NCI-H510A (cell line): ENCODE results near the gene CELF4.
"Not testable (repeated sequence)": the region's sequence is repeated elsewhere in the genome, so short reads cannot be mapped to it uniquely, and the experiment has no call there.

ENCODE experiments used
- DNase-seq: peaks from one replicate; lab custom pipeline; 2025; lab: John Stamatoyannopoulos, UW

CELF4 gene

GRCh38 chr18:37465958-37466357 lies 99.6 kb downstream of the CELF4 start:
- DNase-seq, result no peak

GRCh38 chr18:37464257-37464656 lies 101.3 kb downstream of the CELF4 start:
- DNase-seq, result no peak

GRCh38 chr18:37461329-37461728 lies 104.3 kb downstream of the CELF4 start:
- DNase-seq, result not testable (repeated sequence)

GRCh38 chr18:37460604-37461003 lies 105.0 kb downstream of the CELF4 start:
- DNase-seq, result no peak

DNA sequence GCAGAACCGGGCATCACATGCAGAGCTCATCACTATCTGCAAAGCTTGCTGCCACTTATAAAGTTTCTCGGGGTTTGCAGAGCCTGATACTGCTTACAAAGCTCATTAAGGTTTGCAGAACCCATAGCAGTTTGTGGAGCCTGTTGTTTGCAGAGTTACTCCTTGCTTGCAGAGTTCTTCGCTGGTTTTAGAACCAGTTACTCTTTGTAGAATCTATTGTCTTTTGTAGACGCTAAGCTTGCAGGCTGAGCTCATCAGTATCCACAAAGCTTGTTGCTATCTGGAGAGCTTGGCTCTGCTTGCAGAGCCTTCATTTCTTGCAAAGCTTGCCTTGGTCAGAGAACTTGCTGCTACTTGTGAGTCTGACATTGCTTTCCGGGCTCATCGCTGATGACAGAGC lies 106.9 kb downstream of the CELF4 start:
- no peak for DNase-seq

GRCh38 chr18:37457753-37458152 lies 107.8 kb downstream of the CELF4 start:
- no peak for DNase-seq

- no peak for DNase-seq
Observed at GRCh38 chr18:37457341-37457740, 108.3 kb downstream of the CELF4 start.

GRCh38 chr18:37456873-37457272 lies 108.7 kb downstream of the CELF4 start:
- DNase-seq, result no peak

DNA sequence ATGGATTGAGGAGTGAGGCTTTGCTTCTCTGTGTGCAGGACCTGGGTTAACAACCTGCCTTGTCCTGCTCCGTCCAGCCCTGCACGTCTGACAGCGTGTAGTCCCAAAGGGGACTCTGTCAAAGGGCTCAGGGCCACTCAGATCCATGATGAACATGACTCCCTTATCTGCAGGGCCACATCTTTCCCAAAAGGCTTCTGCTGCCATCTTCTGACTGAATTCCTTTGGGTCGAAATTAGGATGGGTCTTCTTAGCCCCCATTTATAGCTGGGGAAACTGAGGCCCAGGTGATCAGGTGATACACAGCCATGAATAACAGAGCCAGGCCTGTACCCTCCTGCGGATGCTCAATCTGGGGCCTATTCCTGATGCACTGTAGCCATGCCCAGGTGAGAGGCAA lies 109.2 kb downstream of the CELF4 start:
- no peak for DNase-seq

GRCh38 chr18:37453752-37454151 lies 111.8 kb downstream of the CELF4 start:
- no peak for DNase-seq

- DNase-seq, result peak; percentile 15
Observed at GRCh38 chr18:37452682-37453385, 112.8 kb downstream of the CELF4 start.

DNA sequence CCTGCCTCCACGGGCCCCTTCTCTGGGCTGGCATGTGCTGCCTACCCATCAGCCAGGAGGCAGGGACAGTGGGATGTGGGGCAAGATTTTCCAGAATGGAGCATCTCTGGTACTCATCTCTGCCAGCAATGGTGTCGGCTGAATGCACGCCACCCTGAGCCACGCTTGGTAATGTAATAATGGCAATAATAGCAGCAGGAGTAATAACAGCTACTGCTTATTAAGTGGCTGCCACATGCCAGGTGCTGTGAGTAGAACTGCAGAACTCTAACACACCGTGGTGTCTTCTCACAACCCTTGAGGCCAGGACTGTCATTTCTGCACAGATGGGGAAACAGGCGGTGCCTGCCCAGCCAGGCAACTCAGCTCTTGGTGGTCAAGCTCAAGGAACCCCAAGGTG lies 113.6 kb downstream of the CELF4 start:
- DNase-seq, result no peak

DNA sequence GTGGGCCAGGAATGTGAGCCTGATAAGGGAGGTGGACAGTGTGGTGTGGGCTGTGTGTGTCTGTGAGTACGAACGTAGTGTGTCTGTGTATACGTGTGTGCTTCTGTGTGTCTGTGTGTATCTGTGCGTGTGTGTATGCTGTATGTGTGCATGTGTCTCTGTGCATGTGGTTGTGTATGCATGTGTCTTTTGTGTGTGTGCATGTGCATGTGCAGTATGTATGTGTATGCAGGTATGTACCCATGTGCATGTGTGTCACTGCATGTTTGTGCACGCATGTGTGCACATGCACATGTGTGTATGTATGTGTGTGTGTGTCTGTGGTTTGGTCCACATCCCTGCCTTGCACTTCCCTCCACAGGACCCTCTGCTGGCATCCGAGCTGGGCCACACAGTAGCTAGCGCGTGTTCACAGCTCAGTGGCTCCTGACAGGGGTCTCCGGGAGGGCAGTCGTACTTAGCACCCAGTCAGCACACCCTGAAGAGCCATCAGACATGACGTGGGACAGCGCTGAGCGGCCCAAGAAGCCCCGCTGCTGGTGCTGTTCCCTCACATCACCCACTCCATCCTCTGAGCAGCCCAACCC lies 114.3 kb downstream of the CELF4 start:
- no peak for DNase-seq

DNA sequence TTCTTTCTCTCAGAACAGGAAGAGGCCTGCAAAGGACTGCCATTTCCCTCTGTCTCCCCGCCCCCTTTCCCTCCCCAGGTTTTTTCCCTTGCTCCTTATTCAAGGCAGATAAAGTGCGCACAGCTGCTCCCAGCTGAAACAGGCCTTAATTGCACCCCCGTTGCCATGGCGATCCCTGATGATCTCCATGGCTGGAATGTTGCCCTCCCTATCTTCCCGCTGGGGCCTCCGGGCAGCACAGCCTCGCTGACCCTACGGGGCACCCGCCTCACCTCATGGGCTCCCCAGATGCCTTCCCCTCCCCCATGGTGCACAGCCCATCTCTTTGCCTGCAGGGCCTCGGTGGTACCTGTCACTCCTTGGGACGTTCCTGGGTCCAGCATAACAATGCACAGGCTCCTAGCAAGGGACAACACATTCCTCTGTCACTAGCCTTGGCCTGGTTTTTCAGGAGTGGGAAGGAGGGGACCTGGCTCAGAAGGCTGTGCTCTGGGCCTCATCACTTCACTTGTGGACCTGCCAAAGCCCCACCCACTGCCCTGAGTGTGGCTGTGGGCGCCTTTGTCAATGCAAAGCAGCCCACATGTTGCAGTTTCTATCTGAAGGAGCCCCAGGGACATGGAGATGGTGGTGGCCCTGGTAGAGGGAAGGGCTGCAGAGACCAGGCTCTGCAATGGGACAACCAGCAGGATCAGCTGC lies 115.0 kb downstream of the CELF4 start:
- no peak for DNase-seq

DNA sequence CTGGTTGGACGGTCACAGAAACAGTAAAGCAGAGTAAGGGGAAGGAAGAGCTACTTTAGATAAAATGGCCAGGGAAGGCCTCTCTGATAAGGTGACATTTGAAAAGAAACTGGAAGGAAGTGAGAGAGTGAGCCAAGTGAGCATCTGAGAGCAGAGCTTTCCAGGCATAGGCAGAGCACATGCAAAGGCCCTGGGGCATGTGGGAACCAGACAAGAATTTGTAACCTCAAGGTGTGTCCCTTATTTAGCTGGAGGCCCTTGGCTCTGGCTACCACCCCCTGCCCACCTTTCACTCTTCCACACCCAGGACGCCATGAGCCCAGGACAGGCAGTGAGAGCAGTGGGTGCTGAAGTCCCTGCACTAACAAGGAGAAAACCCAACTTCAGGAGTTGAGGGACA lies 116.0 kb downstream of the CELF4 start:
- DNase-seq, result no peak

GRCh38 chr18:37448946-37449345 lies 116.7 kb downstream of the CELF4 start:
- no peak for DNase-seq

GRCh38 chr18:37447962-37448888 lies 117.4 kb downstream of the CELF4 start:
- no peak for DNase-seq

- no peak for DNase-seq
Observed at GRCh38 chr18:37445836-37446235, 119.8 kb downstream of the CELF4 start.

- no peak for DNase-seq
Observed at GRCh38 chr18:37445368-37445767, 120.2 kb downstream of the CELF4 start.

DNA sequence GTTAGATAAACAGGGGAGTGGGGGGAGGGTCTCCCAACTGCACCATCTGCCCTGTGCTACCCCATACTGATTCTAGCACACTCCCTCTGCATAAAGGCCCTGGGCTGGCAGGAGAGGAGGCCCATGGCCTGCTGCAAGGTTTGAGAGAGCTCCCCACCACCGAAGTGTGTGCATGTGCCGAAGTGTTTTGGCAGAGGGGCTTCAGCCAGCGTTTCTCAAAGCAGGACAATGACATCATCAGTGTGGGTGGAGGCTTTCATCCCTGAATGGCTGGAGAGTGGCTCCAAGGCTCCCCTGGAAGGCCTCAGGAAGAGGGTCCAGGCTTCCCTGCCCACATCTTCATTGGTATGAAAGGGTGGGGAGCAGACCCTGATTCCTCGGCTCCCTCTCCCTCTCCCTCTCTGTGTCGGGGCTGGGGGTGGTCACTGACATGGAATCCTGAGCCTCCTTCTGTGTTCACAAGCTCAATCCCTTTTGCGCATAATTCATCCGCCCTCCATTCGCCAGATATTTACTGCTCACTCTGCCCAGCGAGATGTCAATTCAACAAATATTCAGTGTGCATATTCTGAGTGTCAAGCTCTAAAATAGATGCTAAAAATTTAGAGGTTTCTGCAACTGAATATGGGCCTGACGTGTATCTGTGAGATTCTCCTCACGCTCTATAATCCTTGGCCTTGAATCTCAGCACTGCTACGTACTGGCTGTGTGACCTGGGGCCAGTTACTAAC lies 122.1 kb downstream of the CELF4 start:
- no peak for DNase-seq

- DNase-seq, result no peak
Observed at GRCh38 chr18:37442477-37442876, 123.1 kb downstream of the CELF4 start.

DNA sequence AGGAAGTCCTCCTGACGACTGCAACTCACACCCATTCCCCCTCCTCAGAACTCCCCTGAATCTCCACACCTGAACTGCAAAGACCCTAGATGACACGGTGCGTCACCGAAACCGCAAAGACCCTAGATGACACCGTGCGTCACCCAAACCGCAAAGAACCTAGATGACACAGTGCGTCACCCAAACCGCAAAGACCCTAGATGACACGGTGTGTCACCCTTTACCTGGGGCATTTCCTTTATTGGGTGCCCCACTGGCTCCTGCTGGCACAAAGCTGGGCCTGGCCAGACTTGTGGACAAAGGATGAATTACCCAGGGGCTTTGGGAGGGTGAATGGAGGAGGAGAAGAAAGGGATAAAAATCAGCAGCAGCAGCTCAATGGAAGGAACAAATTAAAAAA lies 123.8 kb downstream of the CELF4 start:
- no peak for DNase-seq
